Vagina (tissue), 2 donors: ENCODE measurements around the gene RAB27A.

Experiments
- POLR2A ChIP-seq, 2 donors: fragments of 450-650 bp; IDR thresholded peaks; one replicate each; pipeline ENCODE4 v1.6.1; 2017; ENCODE audit warnings: antibody characterized with exemption in 2 of 2, mild to moderate bottlenecking in 2 of 2, moderate library complexity in 2 of 2
- POLR2AphosphoS5 ChIP-seq, 2 donors: sonication (generic); formaldehyde crosslinking; IDR thresholded peaks; one replicate each; pipeline ENCODE4 v1.9.0; 2017; ENCODE audit warnings: antibody characterized with exemption in 2 of 2, mild to moderate bottlenecking in 2 of 2, low read depth in 1 of 2; ENCODE audit not compliant: insufficient read depth in 1 of 2
- TF ChIP-seq, protein P1 (sequence below), 3 experiments: fragments of 450-650 bp in 2 of 3; fragments of 200-600 bp in 1 of 3; sonication (generic) in 1 of 3; IDR thresholded peaks; one replicate each; pipeline ENCODE4 v1.5.1; 2017 to 2019; ENCODE audit warnings: antibody characterized with exemption in 3 of 3, mild to moderate bottlenecking in 2 of 3, moderate library complexity in 2 of 3

- TF ChIP-seq, protein P1, sequence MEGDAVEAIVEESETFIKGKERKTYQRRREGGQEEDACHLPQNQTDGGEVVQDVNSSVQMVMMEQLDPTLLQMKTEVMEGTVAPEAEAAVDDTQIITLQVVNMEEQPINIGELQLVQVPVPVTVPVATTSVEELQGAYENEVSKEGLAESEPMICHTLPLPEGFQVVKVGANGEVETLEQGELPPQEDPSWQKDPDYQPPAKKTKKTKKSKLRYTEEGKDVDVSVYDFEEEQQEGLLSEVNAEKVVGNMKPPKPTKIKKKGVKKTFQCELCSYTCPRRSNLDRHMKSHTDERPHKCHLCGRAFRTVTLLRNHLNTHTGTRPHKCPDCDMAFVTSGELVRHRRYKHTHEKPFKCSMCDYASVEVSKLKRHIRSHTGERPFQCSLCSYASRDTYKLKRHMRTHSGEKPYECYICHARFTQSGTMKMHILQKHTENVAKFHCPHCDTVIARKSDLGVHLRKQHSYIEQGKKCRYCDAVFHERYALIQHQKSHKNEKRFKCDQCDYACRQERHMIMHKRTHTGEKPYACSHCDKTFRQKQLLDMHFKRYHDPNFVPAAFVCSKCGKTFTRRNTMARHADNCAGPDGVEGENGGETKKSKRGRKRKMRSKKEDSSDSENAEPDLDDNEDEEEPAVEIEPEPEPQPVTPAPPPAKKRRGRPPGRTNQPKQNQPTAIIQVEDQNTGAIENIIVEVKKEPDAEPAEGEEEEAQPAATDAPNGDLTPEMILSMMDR (IDR thresholded peaks at IDR 0.05), result no peak
- no peak for TF ChIP-seq POLR2A (IDR thresholded peaks at IDR 0.05)
- no peak for TF ChIP-seq POLR2AphosphoS5 (IDR thresholded peaks at IDR 0.05; ENCODE audit: insufficient read depth in 1 of 2, low read depth in 1 of 2)
These were observed 7.3 kb downstream of the RAB27A start for GRCh38 chr15:55282284-55282833.
